WERI-Rb-1 (cell line): ENCODE measurements around the gene PLAAT2.

Experiments used
- DNase-seq: peaks from one replicate; pipeline ENCODE4 v3.0.0-alpha.2; 2020
- H3K27ac ChIP-seq: fragments of 250-450 bp; sonication (Bioruptor Pico); 2 replicates; pipeline ENCODE4 v1.5.1; 2020; ENCODE audit warnings: mild to moderate bottlenecking, moderate library complexity
- H3K27me3 ChIP-seq: fragments of 250-450 bp; sonication (Bioruptor Pico); 2 replicates; pipeline ENCODE4 v1.5.1; 2021; ENCODE audit warnings: mild to moderate bottlenecking, low read depth, moderate library complexity; ENCODE audit not compliant: insufficient read depth, severe bottlenecking
- H3K36me3 ChIP-seq: fragments of 250-450 bp; sonication (Bioruptor Pico); 2 replicates; pipeline ENCODE4 v1.5.1; 2020; ENCODE audit warnings: mild to moderate bottlenecking, moderate library complexity
- H3K4me3 ChIP-seq: 2 replicates; pipeline ENCODE4 v1.5.1; 2011; ENCODE audit warnings: low read depth, mild to moderate bottlenecking, control low read depth, low read length
- H3K9me3 ChIP-seq: fragments of 250-450 bp; sonication (Bioruptor Pico); 2 replicates; pipeline ENCODE4 v1.5.1; 2021; ENCODE audit warnings: mild to moderate bottlenecking, moderate library complexity; ENCODE audit not compliant: severe bottlenecking
- TF ChIP-seq, protein P1 (sequence below): IDR thresholded peaks from 2 replicates; pipeline ENCODE4 v1.5.1; 2011; ENCODE audit warnings: low read depth, mild to moderate bottlenecking, control low read depth, inconsistent platforms, low read length

The PLAAT2 gene

DNA sequence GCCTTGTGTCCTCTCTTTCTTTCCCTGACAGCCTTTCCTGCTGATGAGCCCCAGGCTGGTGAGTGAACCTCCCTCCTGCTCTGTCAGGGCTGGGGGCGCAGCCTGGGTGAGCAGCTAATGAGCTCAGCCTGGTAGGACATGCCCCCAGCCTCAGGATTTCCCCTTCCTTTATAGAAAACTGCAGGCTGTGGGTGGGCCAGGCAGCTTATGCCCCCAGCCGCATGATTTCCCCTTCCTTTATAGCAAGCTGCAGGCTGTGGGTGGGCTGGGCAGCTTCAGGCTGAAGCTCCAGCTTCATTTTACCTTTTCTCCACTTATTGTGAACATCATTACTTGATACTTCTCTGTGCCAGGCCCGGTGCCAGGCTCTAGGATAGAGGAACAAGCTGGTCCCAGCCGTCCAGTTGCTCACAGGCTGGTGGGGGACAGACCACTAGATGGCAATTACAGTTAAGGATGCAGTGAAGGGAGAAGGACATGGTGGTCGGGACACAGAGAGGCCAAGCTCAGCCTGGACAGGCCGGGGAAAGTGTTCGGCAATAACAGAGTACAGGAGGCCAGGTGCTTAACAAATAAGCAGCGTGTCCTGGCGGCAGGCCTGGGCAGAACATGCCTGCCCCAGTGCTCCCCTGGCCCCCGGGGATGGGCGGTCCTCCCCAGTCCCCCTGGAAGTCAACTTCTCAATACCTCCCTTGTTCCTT is 52.0 kb downstream of the PLAAT2 start:
- DNase-seq = no peak
- peaks cover 14% of the 10 kb centered on the region for H3K27me3 ChIP-seq
- H3K36me3 ChIP-seq = no peaks in the 10 kb centered on the region
- H3K4me3 ChIP-seq = no peak overlapping the region
- TF ChIP-seq, protein P1, sequence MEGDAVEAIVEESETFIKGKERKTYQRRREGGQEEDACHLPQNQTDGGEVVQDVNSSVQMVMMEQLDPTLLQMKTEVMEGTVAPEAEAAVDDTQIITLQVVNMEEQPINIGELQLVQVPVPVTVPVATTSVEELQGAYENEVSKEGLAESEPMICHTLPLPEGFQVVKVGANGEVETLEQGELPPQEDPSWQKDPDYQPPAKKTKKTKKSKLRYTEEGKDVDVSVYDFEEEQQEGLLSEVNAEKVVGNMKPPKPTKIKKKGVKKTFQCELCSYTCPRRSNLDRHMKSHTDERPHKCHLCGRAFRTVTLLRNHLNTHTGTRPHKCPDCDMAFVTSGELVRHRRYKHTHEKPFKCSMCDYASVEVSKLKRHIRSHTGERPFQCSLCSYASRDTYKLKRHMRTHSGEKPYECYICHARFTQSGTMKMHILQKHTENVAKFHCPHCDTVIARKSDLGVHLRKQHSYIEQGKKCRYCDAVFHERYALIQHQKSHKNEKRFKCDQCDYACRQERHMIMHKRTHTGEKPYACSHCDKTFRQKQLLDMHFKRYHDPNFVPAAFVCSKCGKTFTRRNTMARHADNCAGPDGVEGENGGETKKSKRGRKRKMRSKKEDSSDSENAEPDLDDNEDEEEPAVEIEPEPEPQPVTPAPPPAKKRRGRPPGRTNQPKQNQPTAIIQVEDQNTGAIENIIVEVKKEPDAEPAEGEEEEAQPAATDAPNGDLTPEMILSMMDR = no peak
- no peak overlapping the region for H3K27ac ChIP-seq
- no peaks in the 10 kb centered on the region for H3K9me3 ChIP-seq

DNA sequence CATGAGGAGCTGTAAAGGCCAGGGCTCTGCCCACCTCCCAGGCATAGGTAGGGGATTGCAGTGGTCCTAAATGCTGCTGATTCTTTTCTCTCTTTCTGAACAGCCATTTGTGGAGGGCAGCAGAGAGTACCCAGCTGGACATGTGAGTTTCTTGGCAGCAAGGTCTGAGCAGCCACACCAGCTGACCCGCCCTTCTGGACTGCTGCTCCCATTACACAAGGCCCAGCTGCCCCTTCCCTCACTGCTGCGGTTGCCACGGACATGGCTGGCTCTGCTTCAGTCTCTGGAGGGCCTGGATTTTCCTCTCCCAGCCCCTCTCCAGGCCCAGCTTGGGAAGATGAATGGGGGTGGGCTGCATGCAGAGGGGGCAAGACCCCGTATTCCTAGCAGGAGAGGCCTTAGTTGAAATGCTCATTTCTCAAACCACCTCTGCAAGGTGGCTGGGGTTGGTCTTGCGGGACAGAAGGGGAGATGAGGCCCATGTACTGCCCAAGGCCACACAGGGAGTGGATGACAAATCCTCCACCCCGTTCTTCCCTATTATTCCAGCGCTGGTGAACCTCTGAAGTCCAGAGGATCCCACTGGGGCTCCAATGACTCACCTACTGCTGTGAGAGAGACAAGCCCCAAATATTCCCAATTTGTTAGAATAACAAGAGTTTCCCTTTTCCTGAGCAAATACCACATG is 52.7 kb downstream of the PLAAT2 start:
- peaks cover 14% of the 10 kb centered on the region for H3K27me3 ChIP-seq
- no peaks in the 10 kb centered on the region for H3K36me3 ChIP-seq
- H3K9me3 ChIP-seq = no peaks in the 10 kb centered on the region
- H3K27ac ChIP-seq = no peak overlapping the region
- no peak for DNase-seq
- no peak overlapping the region for H3K4me3 ChIP-seq
- TF ChIP-seq, protein P1 = no peak

DNA sequence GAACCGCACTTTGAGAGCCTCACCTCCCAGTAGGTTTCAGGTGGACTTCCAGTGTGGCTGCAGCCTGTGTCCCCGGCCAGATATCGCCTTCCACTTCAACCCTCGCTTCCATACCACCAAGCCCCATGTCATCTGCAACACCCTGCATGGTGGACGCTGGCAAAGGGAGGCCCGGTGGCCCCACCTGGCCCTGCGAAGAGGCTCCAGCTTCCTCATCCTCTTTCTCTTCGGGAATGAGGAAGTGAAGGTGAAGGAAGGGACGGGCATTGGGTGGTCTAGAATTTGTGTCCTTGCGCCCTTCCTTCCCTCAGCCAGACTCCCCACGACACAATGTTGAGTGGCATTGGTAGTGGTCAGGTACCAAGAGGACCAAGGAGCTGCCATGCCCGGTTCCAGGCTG is 54.4 kb downstream of the PLAAT2 start:
- no peaks in the 10 kb centered on the region for H3K9me3 ChIP-seq
- H3K4me3 ChIP-seq = no peak overlapping the region
- H3K36me3 ChIP-seq = no peaks in the 10 kb centered on the region
- peaks cover 24% of the 10 kb centered on the region for H3K27me3 ChIP-seq
- H3K27ac ChIP-seq = no peak overlapping the region
- no peak for DNase-seq
- TF ChIP-seq, protein P1 = no peak

DNA sequence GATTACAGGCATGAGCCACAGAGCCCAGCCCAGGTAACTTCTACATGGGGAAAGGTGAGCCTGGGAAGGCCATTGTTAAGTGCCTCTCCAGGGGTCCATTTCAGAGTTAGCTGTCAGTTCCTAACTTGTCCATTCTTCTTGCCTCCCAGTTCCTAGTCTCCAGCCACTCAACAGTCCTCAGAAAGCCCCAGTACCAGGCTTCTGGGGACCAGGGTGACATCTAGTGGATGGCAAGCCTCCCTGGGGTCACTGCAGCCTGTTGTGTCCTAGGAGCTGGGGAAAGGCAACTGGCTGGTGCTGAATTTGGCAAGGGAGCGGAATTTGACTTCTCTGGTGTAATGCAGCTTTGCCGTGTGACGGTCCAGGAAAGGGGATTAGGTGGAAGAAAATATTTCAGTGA is 55.2 kb downstream of the PLAAT2 start:
- TF ChIP-seq, protein P1 = peak; percentile 71
- Histone ChIP-seq H3K36me3 (no peaks in the 10 kb centered on the region), H3K4me3 (no peak overlapping the region), H3K27ac (no peak overlapping the region), H3K9me3 (no peaks in the 10 kb centered on the region), H3K27me3 (peaks cover 24% of the 10 kb centered on the region)
- peak; percentile 46 for DNase-seq

DNA sequence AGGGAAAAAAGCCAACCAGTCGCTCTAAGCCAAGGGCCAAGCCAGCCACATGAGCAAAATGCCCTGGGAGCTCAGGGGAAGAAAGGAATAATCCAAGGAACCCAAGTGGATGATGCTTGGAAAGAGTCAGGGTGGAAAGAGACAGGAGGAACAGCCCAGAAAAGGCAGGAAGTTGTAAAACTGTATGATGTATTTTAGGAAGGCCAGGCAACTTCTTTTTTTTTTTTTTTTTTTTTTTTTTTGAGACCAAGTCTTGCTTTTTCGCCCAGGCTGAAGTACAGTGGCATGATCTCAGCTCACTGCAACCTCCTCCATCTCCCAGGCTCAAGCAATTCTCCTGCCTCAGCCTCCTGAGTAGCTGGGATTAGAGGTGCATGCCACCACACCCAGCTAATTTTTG is 55.7 kb downstream of the PLAAT2 start:
- Histone ChIP-seq H3K9me3 (no peaks in the 10 kb centered on the region), H3K4me3 (no peak overlapping the region), H3K27ac (no peak overlapping the region), H3K36me3 (no peaks in the 10 kb centered on the region), H3K27me3 (peaks cover 24% of the 10 kb centered on the region)
- TF ChIP-seq, protein P1 = no peak
- no peak for DNase-seq
